Retinal pigment epithelial cell (primary cell): ENCODE results near the gene KHDRBS2.

Experiments used
- DNase-seq: peaks from one replicate; pipeline ENCODE4 v3.0.0-alpha.2; 2010; ENCODE audit warnings: low read depth
- H3K4me3 ChIP-seq: 2 replicates; pipeline ENCODE4 v1.5.1; 2011; ENCODE audit warnings: mild to moderate bottlenecking, low read length, control low read depth, moderate library complexity
- CTCF ChIP-seq: conservative IDR thresholded peaks from 2 replicates; pipeline ENCODE4 v1.5.1; 2011; ENCODE audit warnings: low read depth, low read length, control low read depth, inconsistent platforms

Gene KHDRBS2

GRCh38 chr6:62202078-62202477, 83.9 kb downstream of the KHDRBS2 start:
- DNase-seq, result no peak
- no peak overlapping the region for H3K4me3 ChIP-seq
- TF ChIP-seq CTCF, result no peak

GRCh38 chr6:62192593-62192992, 93.4 kb downstream of the KHDRBS2 start:
- DNase-seq, result no peak
- no peak for TF ChIP-seq CTCF
- H3K4me3 ChIP-seq, result no peak overlapping the region

GRCh38 chr6:62175195-62175594, 110.8 kb downstream of the KHDRBS2 start:
- no peak for TF ChIP-seq CTCF
- H3K4me3 ChIP-seq, result no peak overlapping the region
- no peak for DNase-seq

GRCh38 chr6:62174548-62174947, 111.5 kb downstream of the KHDRBS2 start:
- DNase-seq, result no peak
- no peak for TF ChIP-seq CTCF
- no peak overlapping the region for H3K4me3 ChIP-seq

- DNase-seq, result no peak
- no peak for TF ChIP-seq CTCF
- no peak overlapping the region for H3K4me3 ChIP-seq
Observed at GRCh38 chr6:62167736-62168135, 118.3 kb downstream of the KHDRBS2 start.

GRCh38 chr6:62162858-62163257, 123.2 kb downstream of the KHDRBS2 start:
- TF ChIP-seq CTCF, result no peak
- no peak overlapping the region for H3K4me3 ChIP-seq
- no peak for DNase-seq

- DNase-seq, result no peak
- TF ChIP-seq CTCF, result no peak
- no peak overlapping the region for H3K4me3 ChIP-seq
Observed at GRCh38 chr6:62152796-62153195, 133.2 kb downstream of the KHDRBS2 start.
